Activated T-helper 2 cell treated with anti-CD3 and anti-CD28 coated beads, Interferon-gamma antibody, Interleukin-2, Interleukin-4, amounts not matched to agents 10 μg/mL and 5 μg/mL and 100 μg/mL, durations not matched to agents 14 hours and 24 hours and 36 hours (primary cell): ENCODE measurements around the gene TBC1D3C. TPM values are rescaled to one million over a fixed set of nuclear protein-coding genes. Genes with fewer than 3 reads are reported as not detected.
"Not testable (repeated sequence)": the region's sequence is repeated elsewhere in the genome, so short reads cannot be mapped to it uniquely, and the experiment has no call there.

Experiments used
- DNase-seq: peaks from one replicate; pipeline ENCODE4 v3.0.0; 2021; ENCODE audit warnings: low spot score
- H3K27ac Mint-ChIP-seq: one replicate; pipeline ENCODE4 v1.8.0; 2021; ENCODE audit warnings: mixed read lengths
- H3K27me3 Mint-ChIP-seq: one replicate; pipeline ENCODE4 v1.8.0; 2021; ENCODE audit warnings: low read depth, mixed read lengths
- H3K36me3 Mint-ChIP-seq: one replicate; pipeline ENCODE4 v1.8.0; 2021; ENCODE audit warnings: low read depth, mixed read lengths
- H3K4me1 Mint-ChIP-seq: one replicate; pipeline ENCODE4 v1.8.0; 2021; ENCODE audit warnings: low read depth, mixed read lengths
- H3K4me3 Mint-ChIP-seq: one replicate; pipeline ENCODE4 v1.8.0; 2021; ENCODE audit warnings: low read depth, mild to moderate bottlenecking, moderate library complexity, mixed read lengths
- H3K9me3 Mint-ChIP-seq: one replicate; pipeline ENCODE4 v1.8.0; 2021; ENCODE audit warnings: mixed read lengths
- intact Hi-C: fragments of 100-400 bp; cut with micrococcal nuclease; formaldehyde crosslinking; loops from one replicate; pipeline ENCODE4 v1.15.1; 2023
- total RNA-seq: library from RNA; stranded (reverse); gene quantifications from 2 replicates; pipeline ENCODE4 v1.2.3, GENCODE V29; 2022

The TBC1D3C gene
- not detected in 2 replicates for total RNA-seq

- intact Hi-C loops, H3K9me3 Mint-ChIP-seq, H3K27me3 Mint-ChIP-seq, H3K4me1 Mint-ChIP-seq, H3K27ac Mint-ChIP-seq, H3K4me3 Mint-ChIP-seq, DNase-seq, H3K36me3 Mint-ChIP-seq: not testable (repeated sequence)
Observed at GRCh38 chr17:38068534-38068933, at the start of gene TBC1D3C. Gene TBC1D3C, minus strand, starts transcription at chr17:38068634. Its CDS starts 1,568 bp downstream, at chr17:38067066.

- H3K27ac Mint-ChIP-seq, DNase-seq, H3K36me3 Mint-ChIP-seq, H3K9me3 Mint-ChIP-seq, H3K4me3 Mint-ChIP-seq, intact Hi-C loops, H3K27me3 Mint-ChIP-seq, H3K4me1 Mint-ChIP-seq: not testable (repeated sequence)
Observed at GRCh38 chr17:38099262-38099661, 30.8 kb upstream of the TBC1D3C start.

GRCh38 chr17:38094059-38094694, 25.7 kb upstream of the TBC1D3C start:
- H3K27me3 Mint-ChIP-seq, intact Hi-C loops, H3K27ac Mint-ChIP-seq, H3K4me1 Mint-ChIP-seq, H3K36me3 Mint-ChIP-seq, DNase-seq, H3K4me3 Mint-ChIP-seq, H3K9me3 Mint-ChIP-seq: not testable (repeated sequence)

GRCh38 chr17:38088120-38088519, 19.7 kb upstream of the TBC1D3C start:
- H3K4me1 Mint-ChIP-seq, H3K9me3 Mint-ChIP-seq, H3K36me3 Mint-ChIP-seq, H3K27ac Mint-ChIP-seq, DNase-seq, intact Hi-C loops, H3K4me3 Mint-ChIP-seq, H3K27me3 Mint-ChIP-seq: not testable (repeated sequence)

- H3K9me3 Mint-ChIP-seq, DNase-seq, H3K4me1 Mint-ChIP-seq, H3K4me3 Mint-ChIP-seq, intact Hi-C loops, H3K27me3 Mint-ChIP-seq, H3K27ac Mint-ChIP-seq, H3K36me3 Mint-ChIP-seq: not testable (repeated sequence)
Observed at GRCh38 chr17:38087344-38087743, 18.9 kb upstream of the TBC1D3C start.

Other genes starting within 250 kb of the TBC1D3C start
- not detected in 2 replicates for gene TBC1D3K, start 144.2 kb downstream of the TBC1D3C start, total RNA-seq
- 18.1 and 22.5 TPM in 2 replicates for gene TBC1D3L, start 79.6 kb downstream of the TBC1D3C start, total RNA-seq
- 1.5 TPM in 1 of 2 replicates, not detected in the other for gene TBC1D3D, start 64.7 kb downstream of the TBC1D3C start, total RNA-seq
- not detected in 2 replicates for gene TBC1D3E, start 59.3 kb upstream of the TBC1D3C start, total RNA-seq
- gene TBC1D3, start 123.9 kb upstream of the TBC1D3C start, total RNA-seq: not detected in 2 replicates
- gene MRPL45, start 228.5 kb upstream of the TBC1D3C start, total RNA-seq: 43.5 and 44.6 TPM in 2 replicates